Measurements from ENCODE around the gene CNTNAP5. TPM values are rescaled to one million over a fixed set of nuclear protein-coding genes. Genes with fewer than 3 reads are reported as not detected.

Gene CNTNAP5
- total and polyA plus RNA-seq, 9 of the 15 experiments (the other 6 are each of a cell fraction or from before 2014, with no cell fraction given), result not detected

DNA sequence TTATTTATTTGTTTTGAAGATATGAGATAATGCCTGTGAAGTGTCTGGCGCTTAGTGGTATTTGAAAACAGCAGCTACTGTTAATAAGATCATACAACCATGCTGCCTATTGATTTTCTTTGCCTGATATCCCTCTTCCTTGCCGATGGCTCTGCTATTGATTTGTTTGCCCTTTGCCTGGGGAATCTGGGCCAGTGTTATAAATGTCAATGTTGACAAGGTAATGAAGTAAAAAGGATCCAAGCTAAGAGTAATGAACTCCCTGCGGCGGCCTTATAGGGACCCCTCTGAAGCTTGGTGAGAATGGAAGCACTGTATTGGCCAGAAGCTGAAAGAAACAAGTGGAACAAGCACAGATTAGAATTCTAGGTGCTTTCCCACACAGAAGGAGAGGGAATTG lies 854.6 kb downstream of the CNTNAP5 start:
- TF ChIP-seq IRF2 (CRISPR knock-in tag; IDR thresholded peaks at IDR 0.05), result no peak
- TF ChIP-seq, protein P1, sequence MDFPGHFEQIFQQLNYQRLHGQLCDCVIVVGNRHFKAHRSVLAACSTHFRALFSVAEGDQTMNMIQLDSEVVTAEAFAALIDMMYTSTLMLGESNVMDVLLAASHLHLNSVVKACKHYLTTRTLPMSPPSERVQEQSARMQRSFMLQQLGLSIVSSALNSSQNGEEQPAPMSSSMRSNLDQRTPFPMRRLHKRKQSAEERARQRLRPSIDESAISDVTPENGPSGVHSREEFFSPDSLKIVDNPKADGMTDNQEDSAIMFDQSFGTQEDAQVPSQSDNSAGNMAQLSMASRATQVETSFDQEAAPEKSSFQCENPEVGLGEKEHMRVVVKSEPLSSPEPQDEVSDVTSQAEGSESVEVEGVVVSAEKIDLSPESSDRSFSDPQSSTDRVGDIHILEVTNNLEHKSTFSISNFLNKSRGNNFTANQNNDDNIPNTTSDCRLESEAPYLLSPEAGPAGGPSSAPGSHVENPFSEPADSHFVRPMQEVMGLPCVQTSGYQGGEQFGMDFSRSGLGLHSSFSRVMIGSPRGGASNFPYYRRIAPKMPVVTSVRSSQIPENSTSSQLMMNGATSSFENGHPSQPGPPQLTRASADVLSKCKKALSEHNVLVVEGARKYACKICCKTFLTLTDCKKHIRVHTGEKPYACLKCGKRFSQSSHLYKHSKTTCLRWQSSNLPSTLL (IDR thresholded peaks at IDR 0.05), result no peak
- TF ChIP-seq, protein P2, sequence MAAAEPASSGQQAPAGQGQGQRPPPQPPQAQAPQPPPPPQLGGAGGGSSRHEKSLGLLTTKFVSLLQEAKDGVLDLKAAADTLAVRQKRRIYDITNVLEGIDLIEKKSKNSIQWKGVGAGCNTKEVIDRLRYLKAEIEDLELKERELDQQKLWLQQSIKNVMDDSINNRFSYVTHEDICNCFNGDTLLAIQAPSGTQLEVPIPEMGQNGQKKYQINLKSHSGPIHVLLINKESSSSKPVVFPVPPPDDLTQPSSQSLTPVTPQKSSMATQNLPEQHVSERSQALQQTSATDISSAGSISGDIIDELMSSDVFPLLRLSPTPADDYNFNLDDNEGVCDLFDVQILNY (CRISPR knock-in tag; IDR thresholded peaks at IDR 0.05), result no peak
- Histone ChIP-seq H3K9me1 (ENCODE audit: control insufficient read depth, insufficient read depth, low read length) (no peaks in the 10 kb centered on the region), H3K9ac (ENCODE audit: insufficient read depth in 1 of 2, low read depth in 2 of 2, low read length in 2 of 2) (no peak overlapping the region), H4K20me1 (replicated peaks; ENCODE audit: control insufficient read depth, insufficient read depth, low read length) (no peaks in the 10 kb centered on the region), H3K79me2 (ENCODE audit: control insufficient read depth, insufficient read depth, low read length) (no peaks in the 10 kb centered on the region), H3K4me1 (replicated peaks in 1 of 2; ENCODE audit: control insufficient read depth in 2 of 2, insufficient read depth in 2 of 2, low read length in 2 of 2) (no peaks in the 10 kb centered on the region), H3K27me3 (ENCODE audit: control insufficient read depth in 2 of 2, insufficient read depth in 2 of 2, low read length in 2 of 2) (no peaks in the 10 kb centered on the region), H3K9me3 (replicated peaks; ENCODE audit: control insufficient read depth, insufficient read depth, low read depth, low read length) (no peaks in the 10 kb centered on the region; the same call in 1 of the 2 replicates), H2AFZ (ENCODE audit: low read depth, low read length) (no peak overlapping the region), H3K36me3 (ENCODE audit: control insufficient read depth, insufficient read depth, low read length) (no peaks in the 10 kb centered on the region), H3K4me3 (no peak overlapping the region), H3K4me2 (ENCODE audit: insufficient read depth, low read length) (no peak overlapping the region), H3K27ac (ENCODE audit: extremely low read depth, low read depth, low read length) (no peak overlapping the region)
- in situ Hi-C loops (cut with MboI) (no loop called here), intact Hi-C loops (cut with micrococcal nuclease) (no loop called here)
- WGBS (ENCODE audit: insufficient coverage, low coverage, missing lambda C conversion rate), result 0% methylated on average over 4 of the region's 4 CpGs
- no TSS peak for BruUV-seq (replicated peaks)
- ChIA-PET CTCF (ENCODE audit: low intra/inter-chr PET ratio) (no interaction called here), POLR2A (no interaction called here)
- ATAC-seq, result no peak
- FAIRE-seq, result no peak
- no peak for DNase-seq (ENCODE audit: extremely low read depth in 1 of 4, low spot score in 3 of 4)

Measured in K562 (cell line).